T-helper 2 cell treated with Interferon-gamma antibody and Interleukin-4, amounts not matched to agents 100 ng/mL and 5 ng/mL, for 36 hours (primary cell): ENCODE results near the gene SERPINA3. TPM values are rescaled to one million over a fixed set of nuclear protein-coding genes. Genes with fewer than 3 reads are reported as not detected.

ENCODE experiments used
- intact Hi-C: fragments of 100-400 bp; cut with micrococcal nuclease; formaldehyde crosslinking; loops from one replicate; pipeline ENCODE4 v1.15.1; 2023
- total RNA-seq: library from RNA; stranded (reverse); gene quantifications from 2 replicates; pipeline ENCODE4 v1.2.3, GENCODE V29; 2022

Gene SERPINA3
- total RNA-seq, 1 donor from 2014 or later = not detected

- intact Hi-C loops = no loop called here
Measured at GRCh38 chr14:94612580-94613554, 676 bp downstream of the SERPINA3 start.

GRCh38 chr14:94613720-94614644 lies 1.8 kb downstream of the SERPINA3 start:
- intact Hi-C loops = no loop called here

GRCh38 chr14:94614802-94615201 lies 2.6 kb downstream of the SERPINA3 start:
- intact Hi-C loops = no loop called here

DNA sequence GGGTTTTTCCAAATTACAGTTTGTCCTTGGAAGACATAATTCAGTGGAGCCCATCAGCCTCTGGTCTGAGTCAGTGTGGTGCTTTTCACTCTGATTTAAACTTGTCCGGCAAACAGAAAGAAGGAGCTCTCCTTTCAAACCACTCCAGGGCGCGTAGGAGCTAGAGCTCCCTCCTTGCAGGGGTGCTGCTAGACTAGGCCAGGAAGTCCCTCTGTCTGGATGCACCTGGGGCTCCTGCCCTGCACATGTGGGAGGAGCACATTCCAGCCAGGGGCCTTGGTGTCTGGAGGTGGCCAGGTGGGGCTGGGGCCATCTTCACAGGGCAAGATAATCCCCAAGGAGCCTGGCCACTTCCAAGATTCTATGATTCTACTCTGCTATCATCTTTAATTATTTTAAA lies 3.1 kb downstream of the SERPINA3 start:
- intact Hi-C loops = no loop called here

DNA sequence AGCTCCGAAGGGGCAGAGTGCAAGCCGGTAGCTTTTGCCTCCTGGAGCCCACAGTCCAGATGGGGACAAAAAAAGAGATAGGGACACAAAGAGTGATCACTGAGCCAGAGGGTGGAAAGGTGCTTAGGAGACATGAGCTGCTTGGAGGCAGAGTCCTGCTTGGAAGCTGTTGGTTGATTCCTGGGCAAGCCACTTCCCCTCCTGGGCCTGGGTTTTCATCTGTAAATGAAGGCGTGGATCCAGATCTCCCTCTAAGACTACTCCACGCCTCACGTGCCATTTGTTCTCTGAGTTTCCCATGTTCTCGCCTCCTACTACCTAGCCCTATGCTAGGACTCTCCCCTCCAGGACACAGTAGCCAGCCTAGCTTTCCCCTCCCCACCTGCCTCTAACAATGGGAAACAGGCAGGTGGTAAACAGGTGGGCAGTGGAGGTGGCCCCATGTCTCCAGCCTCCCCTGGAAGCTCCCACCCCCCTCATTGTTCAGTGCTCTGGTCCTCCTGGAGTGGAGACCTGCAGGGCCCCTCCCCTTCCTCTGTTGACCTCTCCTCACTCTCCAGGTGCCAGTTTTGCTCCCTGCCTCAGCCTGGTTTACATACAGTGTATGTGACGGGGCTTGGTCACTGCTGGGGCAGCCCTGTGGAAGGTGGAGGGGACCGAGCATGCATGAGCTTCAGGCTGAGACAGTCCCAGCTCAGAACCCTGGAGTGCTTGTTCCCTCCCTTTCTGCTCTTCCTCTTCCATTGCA lies 3.8 kb downstream of the SERPINA3 start:
- intact Hi-C loops = no loop called here

DNA sequence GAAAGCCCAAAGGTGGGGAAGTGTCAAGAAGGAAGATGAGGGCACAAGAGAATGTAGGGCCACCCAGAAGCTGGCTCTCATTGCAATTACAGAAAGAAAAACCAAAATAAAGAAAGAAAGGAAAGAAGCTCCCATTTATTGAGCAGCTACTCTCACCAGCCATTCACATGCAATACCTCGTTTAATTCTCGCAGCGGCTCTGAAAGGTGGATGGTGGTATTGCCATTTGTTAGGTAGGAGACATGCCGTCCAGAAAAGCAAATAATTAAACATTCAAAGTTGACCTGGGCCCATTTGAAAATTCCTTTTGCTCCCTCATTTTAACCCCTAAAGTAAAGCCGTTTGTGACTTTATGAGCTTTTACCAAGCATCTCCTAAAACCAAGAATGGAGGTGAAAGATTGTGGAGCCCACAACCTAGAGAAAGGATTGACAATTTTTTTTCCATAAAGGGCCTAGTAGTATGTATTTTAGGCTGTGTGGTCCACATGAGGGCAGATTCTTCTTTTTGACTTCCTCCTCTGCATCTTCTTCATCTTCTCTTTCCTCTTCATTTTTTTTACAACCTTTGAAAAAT lies 5.3 kb downstream of the SERPINA3 start:
- intact Hi-C loops = no loop called here

- intact Hi-C loops = no loop called here
Measured at GRCh38 chr14:94617988-94618822, 6.0 kb downstream of the SERPINA3 start.

GRCh38 chr14:94619297-94619696 lies 7.1 kb downstream of the SERPINA3 start:
- intact Hi-C loops = no loop called here

DNA sequence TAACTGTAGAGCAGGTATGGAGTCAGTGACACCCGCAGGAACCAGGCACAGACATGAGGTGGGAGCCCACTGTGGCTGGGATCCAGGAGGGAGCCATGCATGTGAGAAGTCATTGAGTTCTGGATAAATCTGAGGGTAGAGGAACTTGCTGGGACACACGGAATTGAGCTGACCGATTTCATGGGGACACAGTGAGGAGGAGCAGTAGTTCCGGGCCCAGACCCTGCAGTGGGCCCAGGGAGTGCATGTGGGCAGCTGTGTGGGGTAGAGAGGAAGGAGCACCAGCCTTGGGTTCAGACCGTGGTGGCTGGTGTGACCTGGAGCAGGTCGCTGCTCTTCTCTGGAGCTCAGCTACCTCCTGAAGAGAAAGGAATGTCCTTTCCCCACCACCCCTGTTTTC lies 8.4 kb downstream of the SERPINA3 start:
- intact Hi-C loops = no loop called here

DNA sequence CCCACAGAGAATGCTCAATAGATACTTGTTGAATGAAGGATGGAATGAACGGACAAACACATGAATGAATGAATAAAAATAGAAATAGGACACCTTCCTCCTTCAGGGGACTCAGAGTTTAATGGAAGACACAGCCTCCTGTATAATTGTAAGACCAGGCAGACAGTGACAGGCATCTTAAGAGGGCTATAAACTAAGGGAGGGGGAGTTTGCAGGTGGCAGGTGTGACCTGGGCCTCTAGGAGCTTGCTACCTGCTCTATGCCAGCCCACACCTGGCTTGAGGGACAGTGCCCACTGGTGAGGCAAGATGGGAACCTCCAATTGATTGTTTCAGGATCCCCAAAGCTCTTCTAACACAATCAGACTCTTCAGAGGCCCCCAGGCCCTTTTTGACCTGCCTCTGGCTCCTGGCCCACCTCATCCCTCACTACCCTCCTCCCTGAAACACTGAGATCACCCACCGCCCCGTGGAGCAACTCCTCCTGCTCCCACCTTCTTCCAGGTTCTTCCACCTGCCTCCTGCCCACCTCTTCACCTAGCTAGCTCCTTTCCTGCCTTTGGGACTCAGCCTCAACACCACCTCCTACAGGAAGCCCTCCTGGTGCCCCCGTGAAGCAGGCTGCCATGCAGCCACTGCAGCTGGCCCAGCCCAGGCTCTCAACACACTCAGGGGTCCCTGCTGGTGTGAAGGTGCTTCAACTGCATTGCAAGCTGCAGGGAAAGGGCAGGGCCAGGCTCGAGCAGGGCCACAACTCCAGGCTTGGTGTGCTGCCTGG lies 9.4 kb downstream of the SERPINA3 start:
- intact Hi-C loops = no loop called here

GRCh38 chr14:94622653-94623421 lies 10.6 kb downstream of the SERPINA3 start:
- intact Hi-C loops = no loop called here

DNA sequence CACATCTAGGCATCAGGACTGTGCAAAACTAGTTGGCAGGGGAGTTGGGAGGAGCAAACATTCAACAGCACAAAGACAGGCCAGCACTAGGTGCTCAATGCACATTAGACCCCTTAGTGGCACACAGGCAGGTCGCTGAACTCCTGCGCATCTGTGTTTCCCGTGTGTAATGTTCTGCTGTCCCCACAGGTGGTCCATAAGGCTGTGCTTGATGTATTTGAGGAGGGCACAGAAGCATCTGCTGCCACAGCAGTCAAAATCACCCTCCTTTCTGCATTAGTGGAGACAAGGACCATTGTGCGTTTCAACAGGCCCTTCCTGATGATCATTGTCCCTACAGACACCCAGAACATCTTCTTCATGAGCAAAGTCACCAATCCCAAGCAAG lies 11.2 kb downstream of the SERPINA3 start:
- intact Hi-C loops = no loop called here

DNA sequence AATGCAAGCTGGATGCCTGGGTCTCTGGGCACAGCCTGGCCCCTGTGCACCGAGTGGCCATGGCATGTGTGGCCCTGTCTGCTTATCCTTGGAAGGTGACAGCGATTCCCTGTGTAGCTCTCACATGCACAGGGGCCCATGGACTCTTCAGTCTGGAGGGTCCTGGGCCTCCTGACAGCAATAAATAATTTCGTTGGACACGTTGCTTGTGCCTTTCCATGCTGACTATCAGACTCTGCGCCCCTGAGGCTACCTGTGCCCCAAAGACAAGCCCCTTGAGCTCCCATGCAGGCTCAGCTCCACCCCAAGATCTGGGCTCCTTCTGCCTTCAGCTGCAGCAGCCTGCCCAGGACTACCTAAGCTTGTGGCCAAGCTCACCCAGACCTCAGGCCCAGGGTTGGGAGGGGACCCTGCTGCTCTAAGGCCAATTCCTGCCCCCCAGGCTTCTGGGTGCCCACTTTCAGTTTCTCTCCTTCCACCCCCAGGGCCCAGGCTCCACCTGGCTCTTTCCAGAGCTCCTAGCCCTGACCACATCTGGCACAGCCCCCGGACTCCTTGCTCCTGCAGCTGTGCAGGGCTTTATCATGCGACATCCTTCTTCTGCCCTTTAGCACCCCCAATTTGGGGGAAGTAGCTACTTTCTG lies 11.8 kb downstream of the SERPINA3 start:
- intact Hi-C loops = no loop called here

DNA sequence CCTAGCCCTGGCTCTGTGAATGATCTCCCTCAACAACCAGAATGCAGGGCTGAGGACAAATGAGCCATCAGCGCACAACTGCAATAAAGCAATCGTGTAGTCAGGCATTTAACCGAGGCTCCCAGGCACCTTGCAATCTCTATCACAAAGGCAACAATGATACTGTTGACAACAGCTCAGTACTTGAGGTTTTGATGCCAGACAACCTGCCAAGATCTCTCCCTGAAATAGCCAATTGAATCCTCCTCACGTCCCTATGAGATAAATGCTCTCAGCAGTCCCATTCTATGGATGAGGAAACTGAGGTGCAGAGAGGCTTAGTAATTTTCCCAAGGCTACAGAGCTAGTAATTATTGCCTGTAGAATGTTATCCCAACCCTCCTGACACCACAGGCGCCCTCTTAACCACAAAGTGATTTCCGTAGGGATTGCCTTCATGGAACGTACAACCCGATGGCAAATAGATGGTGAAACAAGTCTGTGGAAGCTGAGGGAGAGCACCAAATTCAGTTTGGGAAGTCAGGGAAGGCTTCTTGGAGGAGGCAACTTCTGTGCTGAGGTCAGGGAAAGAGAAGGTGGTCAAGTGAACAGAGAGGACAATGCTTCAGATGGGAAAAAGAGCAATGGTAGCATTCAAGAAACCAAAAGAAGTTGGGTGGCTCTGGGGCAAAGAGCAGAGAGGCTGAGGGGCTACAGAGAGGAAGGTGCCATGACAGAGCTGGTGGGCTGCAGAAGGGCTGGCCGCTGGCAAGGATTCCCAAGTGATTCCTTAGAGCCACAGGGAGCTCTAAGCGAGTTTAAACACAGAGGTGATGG lies 12.6 kb downstream of the SERPINA3 start:
- intact Hi-C loops = no loop called here

GRCh38 chr14:94625353-94625635 lies 13.1 kb downstream of the SERPINA3 start:
- intact Hi-C loops = no loop called here

DNA sequence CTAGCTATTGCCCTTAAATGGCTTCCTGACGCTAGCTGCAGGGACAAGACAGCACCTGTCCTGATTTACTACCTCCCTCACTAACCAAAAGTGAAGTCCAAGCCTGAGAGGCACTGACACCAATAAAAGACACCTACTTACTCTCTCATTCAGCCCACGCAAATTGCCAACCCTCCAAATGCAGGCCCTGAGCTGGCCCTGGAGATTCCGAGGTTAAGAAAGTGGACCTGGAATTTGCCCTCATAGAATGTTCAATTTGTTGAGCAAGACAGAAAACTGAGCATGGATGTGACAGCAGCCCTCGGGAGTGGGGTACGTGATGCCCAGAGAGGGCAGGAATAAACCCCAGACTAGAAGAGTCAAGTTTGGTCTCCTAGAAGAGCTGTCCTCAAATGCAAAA lies 16.4 kb downstream of the SERPINA3 start:
- intact Hi-C loops = no loop called here

GRCh38 chr14:94630396-94630795 lies 18.2 kb downstream of the SERPINA3 start:
- intact Hi-C loops = no loop called here
